CD4-positive, alpha-beta T cell (primary cell): ENCODE measurements around the gene IL17C. TPM values are rescaled to one million over a fixed set of nuclear protein-coding genes. Genes with fewer than 3 reads are reported as not detected.

Experiments
- ATAC-seq: fragments of 200-7000 bp; cut with Tn5 transposase; one replicate; pipeline ENCODE4 v1.10.0; 2022; ENCODE audit warnings: mild to moderate bottlenecking; ENCODE audit not compliant: poor library complexity
- CTCF ChIA-PET: fragments of 350-600 bp; sonication (Branson Sonifier 250); formaldehyde crosslinking; loops from one replicate; lab custom pipeline; 2021; ENCODE audit warnings: antibody characterized with exemption, inconsistent platforms; lab: Charles Lee
- POLR2A ChIA-PET: fragments of 350-600 bp; sonication (Branson Sonifier 250); formaldehyde crosslinking; loops from one replicate; lab custom pipeline; 2021; ENCODE audit warnings: antibody characterized with exemption, inconsistent platforms; lab: Charles Lee
- DNase-seq, 14 experiments: peaks; one replicate each; pipeline ENCODE4 v3.0.0-alpha.2; 2013 to 2020; ENCODE audit warnings: mixed read lengths in 2 of 14
- H3K27ac ChIP-seq, 2 donors: one replicate each; pipeline versions ENCODE4 v1.5.1 to v1.7.0; 2013; ENCODE audit warnings: low read length in 2 of 2, low read depth in 1 of 2, mild to moderate bottlenecking in 1 of 2
- H3K27me3 ChIP-seq, 2 experiments: 1 replicate in 1 of 2; 2 replicates in 1 of 2; pipeline versions ENCODE4 v1.6.1 to v1.7.0; 2013; ENCODE audit warnings: low read length in 2 of 2, control low read depth in 1 of 2, mild to moderate bottlenecking in 1 of 2, moderate library complexity in 1 of 2; ENCODE audit not compliant: insufficient read depth in 2 of 2, control insufficient read depth in 1 of 2
- H3K36me3 ChIP-seq: one replicate; pipeline ENCODE4 v1.6.1; 2013; ENCODE audit warnings: low read length, control low read depth; ENCODE audit not compliant: insufficient read depth
- H3K4me1 ChIP-seq: one replicate; pipeline ENCODE4 v1.6.1; 2013; ENCODE audit warnings: low read length, control low read depth; ENCODE audit not compliant: insufficient read depth
- H3K4me3 ChIP-seq: one replicate; pipeline ENCODE4 v1.5.1; 2013; ENCODE audit warnings: mild to moderate bottlenecking, low read length, moderate library complexity
- H3K9me3 ChIP-seq, 2 experiments: 1 replicate in 1 of 2; 2 replicates in 1 of 2; pipeline versions ENCODE4 v1.6.1 to v1.7.0; 2013; ENCODE audit warnings: low read length in 2 of 2, mild to moderate bottlenecking in 2 of 2, control low read depth in 1 of 2, moderate library complexity in 1 of 2; ENCODE audit not compliant: control insufficient read depth in 1 of 2, insufficient read depth in 1 of 2
- H3K27ac Mint-ChIP-seq: one replicate; pipeline ENCODE4 v1.8.0; 2020; ENCODE audit warnings: mixed read lengths
- H3K27me3 Mint-ChIP-seq: one replicate; pipeline ENCODE4 v1.8.0; 2021; ENCODE audit warnings: mixed read lengths
- H3K36me3 Mint-ChIP-seq: one replicate; pipeline ENCODE4 v1.8.0; 2021; ENCODE audit warnings: low read depth, mixed read lengths
- H3K4me1 Mint-ChIP-seq: one replicate; pipeline ENCODE4 v1.8.0; 2021; ENCODE audit warnings: low read depth, mixed read lengths
- H3K4me3 Mint-ChIP-seq: one replicate; pipeline ENCODE4 v1.8.0; 2020; ENCODE audit warnings: mild to moderate bottlenecking, mixed read lengths
- H3K9me3 Mint-ChIP-seq: one replicate; pipeline ENCODE4 v1.8.0; 2020; ENCODE audit warnings: mixed read lengths
- intact Hi-C, 2 experiments: fragments of 100-400 bp; cut with DNase I in 1 of 2; cut with micrococcal nuclease in 1 of 2; formaldehyde crosslinking; loops; one replicate each; pipeline versions ENCODE4 v1.15.1 to v1.9.0; 2023 to 2025; cut with DNase I, micrococcal nuclease
- total RNA-seq, 174 experiments: library from RNA in 2 of 174; stranded (reverse) in 2 of 174; gene quantifications; one replicate each; pipeline ENCODE4 v1.2.3 and lab custom pipeline; 2021 to 2026
- TF ChIP-seq, protein P1 (sequence below): fragments of 200-600 bp; IDR thresholded peaks from one replicate; pipeline ENCODE4 v1.8.0; 2022; ENCODE audit warnings: antibody characterized with exemption, mild to moderate bottlenecking

IL17C gene
- total RNA-seq, 2 experiments from 2014 or later: 0.77 TPM; not detected in 1

DNA sequence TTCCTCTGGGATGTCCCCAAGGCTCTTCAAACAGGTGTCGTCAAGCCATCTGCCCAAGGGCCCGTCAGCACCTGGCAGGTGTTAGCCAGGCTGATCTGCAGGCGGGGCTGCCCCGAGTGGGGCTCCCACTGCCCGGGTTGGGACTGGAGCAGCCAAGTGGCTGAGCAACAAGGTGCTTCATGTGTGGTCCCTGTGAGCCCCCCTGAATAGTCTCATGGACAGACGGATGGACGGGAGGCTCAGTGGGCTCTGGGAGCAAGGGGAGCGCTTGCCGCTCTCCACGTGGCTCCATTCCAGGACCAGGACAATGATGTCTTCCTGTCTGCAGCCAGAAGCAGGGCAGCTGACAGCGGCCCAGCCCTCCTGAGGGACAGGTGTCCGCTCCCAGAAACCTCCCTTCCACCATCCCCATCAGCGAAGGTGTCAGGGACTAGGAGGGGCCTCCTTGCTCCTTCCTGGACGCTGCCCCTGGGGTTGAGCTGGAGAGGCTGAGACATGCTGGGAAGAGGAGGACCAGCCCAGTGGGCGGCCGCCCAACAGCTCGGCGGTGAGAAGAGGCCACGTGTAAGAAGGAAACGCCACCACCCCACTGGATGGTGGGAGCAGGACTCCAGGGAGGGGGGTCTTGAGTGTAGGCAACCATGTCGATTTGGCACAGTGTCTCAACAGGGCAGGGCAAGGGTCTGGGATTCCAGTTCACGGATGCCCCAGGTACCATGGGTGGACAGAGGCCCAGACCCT is 38.3 kb downstream of the IL17C start:
- Mint-ChIP-seq H3K27me3 (no peaks in the 10 kb centered on the region), H3K4me1 (peaks cover 10% of the 10 kb centered on the region), H3K9me3 (no peaks in the 10 kb centered on the region), H3K4me3 (no peak overlapping the region), H3K27ac (no peak overlapping the region), H3K36me3 (peaks cover 31% of the 10 kb centered on the region)
- Histone ChIP-seq H3K36me3 (peaks cover 56% of the 10 kb centered on the region), H3K9me3 (no peaks in the 10 kb centered on the region), H3K27ac (no peak overlapping the region), H3K4me1 (peaks cover 24% of the 10 kb centered on the region), H3K4me3 (no peak overlapping the region), H3K27me3 (no peaks in the 10 kb centered on the region)
- intact Hi-C loops: no loop called here
- ChIA-PET POLR2A (no interaction called here), CTCF (no interaction called here)
- ATAC-seq: no peak
- DNase-seq: no peak
- TF ChIP-seq, protein P1, sequence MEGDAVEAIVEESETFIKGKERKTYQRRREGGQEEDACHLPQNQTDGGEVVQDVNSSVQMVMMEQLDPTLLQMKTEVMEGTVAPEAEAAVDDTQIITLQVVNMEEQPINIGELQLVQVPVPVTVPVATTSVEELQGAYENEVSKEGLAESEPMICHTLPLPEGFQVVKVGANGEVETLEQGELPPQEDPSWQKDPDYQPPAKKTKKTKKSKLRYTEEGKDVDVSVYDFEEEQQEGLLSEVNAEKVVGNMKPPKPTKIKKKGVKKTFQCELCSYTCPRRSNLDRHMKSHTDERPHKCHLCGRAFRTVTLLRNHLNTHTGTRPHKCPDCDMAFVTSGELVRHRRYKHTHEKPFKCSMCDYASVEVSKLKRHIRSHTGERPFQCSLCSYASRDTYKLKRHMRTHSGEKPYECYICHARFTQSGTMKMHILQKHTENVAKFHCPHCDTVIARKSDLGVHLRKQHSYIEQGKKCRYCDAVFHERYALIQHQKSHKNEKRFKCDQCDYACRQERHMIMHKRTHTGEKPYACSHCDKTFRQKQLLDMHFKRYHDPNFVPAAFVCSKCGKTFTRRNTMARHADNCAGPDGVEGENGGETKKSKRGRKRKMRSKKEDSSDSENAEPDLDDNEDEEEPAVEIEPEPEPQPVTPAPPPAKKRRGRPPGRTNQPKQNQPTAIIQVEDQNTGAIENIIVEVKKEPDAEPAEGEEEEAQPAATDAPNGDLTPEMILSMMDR: no peak

GRCh38 chr16:88677721-88678120 is 39.3 kb downstream of the IL17C start:
- H3K4me3 Mint-ChIP-seq: no peak overlapping the region

DNA sequence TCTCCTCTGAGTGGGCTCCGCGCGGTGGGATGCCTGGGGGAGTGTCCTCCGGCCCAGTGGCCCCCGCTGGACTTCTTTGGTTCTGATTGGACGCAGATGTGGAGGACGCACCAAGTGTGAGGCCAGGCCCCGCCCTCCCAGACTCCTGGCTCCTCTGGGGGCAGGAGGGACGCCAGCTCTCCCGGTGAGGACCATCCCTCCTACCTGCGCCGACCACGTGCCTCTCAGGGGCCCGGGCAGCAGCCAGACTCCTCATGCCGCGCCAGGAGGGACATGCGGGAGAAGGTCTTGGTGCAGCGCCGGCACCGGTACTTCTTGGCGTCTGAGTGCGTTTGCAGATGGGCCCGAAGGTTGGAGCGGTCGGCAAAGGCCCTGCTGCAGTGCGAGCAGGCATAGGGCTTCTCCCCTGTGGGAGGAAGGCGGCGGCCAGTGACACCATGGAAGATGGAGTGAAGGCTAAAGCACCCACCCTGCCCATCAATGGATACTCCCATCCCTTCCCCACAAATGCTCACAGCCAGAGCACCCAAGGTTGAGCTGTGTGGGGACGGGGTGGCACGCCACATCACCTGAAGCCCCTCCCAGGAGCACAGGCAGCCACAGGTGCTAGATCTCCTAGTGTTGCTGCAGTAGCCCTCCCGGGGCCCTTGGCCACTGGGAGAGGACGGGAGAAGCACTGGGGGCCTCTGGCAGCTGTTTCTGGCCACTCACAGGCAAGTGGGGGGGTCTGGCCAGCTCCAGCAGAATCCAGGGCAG is 40.0 kb downstream of the IL17C start:
- H3K9me3 Mint-ChIP-seq: no peaks in the 10 kb centered on the region
- no peak overlapping the region for H3K4me3 Mint-ChIP-seq
- peaks cover 21% of the 10 kb centered on the region for H3K4me1 Mint-ChIP-seq
- H3K27ac Mint-ChIP-seq: no peak overlapping the region
- POLR2A ChIA-PET: no interaction called here
- TF ChIP-seq, protein P1: no peak
- peaks cover 38% of the 10 kb centered on the region for H3K36me3 Mint-ChIP-seq
- H3K27me3 ChIP-seq: no peaks in the 10 kb centered on the region
- no peaks in the 10 kb centered on the region for H3K27me3 Mint-ChIP-seq
- ATAC-seq (no peak), DNase-seq (no peak)
- peaks cover 38% of the 10 kb centered on the region for H3K4me1 ChIP-seq
- H3K36me3 ChIP-seq: peaks cover 55% of the 10 kb centered on the region
- intact Hi-C loops: no loop called here
- CTCF ChIA-PET: no interaction called here
- no peak overlapping the region for H3K27ac ChIP-seq
- H3K9me3 ChIP-seq: no peaks in the 10 kb centered on the region
- H3K4me3 ChIP-seq: no peak overlapping the region

More at GRCh38 chr16:88677721-88678120, 39.3 kb downstream of the IL17C start:
- Histone ChIP-seq H3K36me3 (peaks cover 55% of the 10 kb centered on the region), H3K4me3 (no peak overlapping the region), H3K9me3 (no peaks in the 10 kb centered on the region), H3K27me3 (no peaks in the 10 kb centered on the region), H3K4me1 (peaks cover 33% of the 10 kb centered on the region), H3K27ac (no peak overlapping the region)
- TF ChIP-seq, protein P1: no peak
- ChIA-PET POLR2A (no interaction called here), CTCF (no interaction called here)
- no peak for ATAC-seq
- H3K27me3 Mint-ChIP-seq: no peaks in the 10 kb centered on the region
- intact Hi-C loops: no loop called here
- peaks cover 38% of the 10 kb centered on the region for H3K36me3 Mint-ChIP-seq
- H3K9me3 Mint-ChIP-seq: no peaks in the 10 kb centered on the region
- H3K4me1 Mint-ChIP-seq: peaks cover 20% of the 10 kb centered on the region
- H3K27ac Mint-ChIP-seq: no peak overlapping the region
- no peak for DNase-seq
